Measurements from ENCODE around the gene GDI1. TPM values are rescaled to one million over a fixed set of nuclear protein-coding genes. Genes with fewer than 3 reads are reported as not detected.

GDI1 gene
- total and polyA plus RNA-seq, 10 of the 15 experiments (the other 5 are each of a cell fraction or from before 2014, with no cell fraction given), result 0.92 to 102 (median 49.6) TPM

DNA sequence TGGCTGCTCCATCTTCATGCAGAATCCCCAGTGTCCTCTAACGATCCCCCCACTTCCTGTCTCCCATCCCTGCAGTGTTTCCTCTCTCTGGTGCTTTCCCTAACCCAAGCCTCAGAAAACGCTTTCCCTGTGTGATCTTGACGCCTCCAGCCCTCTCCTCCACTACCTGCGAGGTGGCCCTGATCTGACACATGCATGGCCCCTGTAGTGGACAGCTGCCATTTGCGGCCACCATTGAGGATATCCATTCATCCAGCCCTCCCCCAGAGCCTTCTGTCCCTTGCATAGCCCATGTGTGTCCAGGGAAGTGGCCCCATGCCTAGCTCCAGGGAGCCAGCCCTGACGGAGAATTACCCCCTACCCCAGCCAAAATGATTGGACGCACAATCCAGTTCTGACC is 46.4 kb downstream of the GDI1 start:
- no TSS peak for BruUV-seq (replicated peaks)
- POLR2A ChIA-PET, result interaction anchor here (1.6 kb wide), 1 partner anchor 71 kb away, joined by 4 read pairs; no protein-coding TSS in a partner anchor
- in situ Hi-C loops (cut with MboI), result no loop called here
- H2AFZ ChIP-seq (ENCODE audit: control insufficient read depth, low read depth, low read length), result no peak overlapping the region
- CTCF ChIA-PET, result no interaction called here
- H3K36me3 ChIP-seq (ENCODE audit: control insufficient read depth in 2 of 2, insufficient read depth in 2 of 2, low read length in 1 of 2), result peaks cover 0 to 2% of the 10 kb centered on the region in 2 experiments; a peak in 2 of 4 replicates
- H3K9ac ChIP-seq (ENCODE audit: control insufficient read depth, insufficient read depth, low read length), result no peak overlapping the region
- no peak overlapping the region for H3K4me2 ChIP-seq (ENCODE audit: control insufficient read depth, insufficient read depth)
- ATAC-seq (no peak), DNase-seq (ENCODE audit: low read depth, low spot score) (no peak), FAIRE-seq (no peak)
- SMC1A ChIA-PET (ENCODE audit: uncharacterized antibody, unreplicated experiment), result no interaction called here
- RAD21 ChIA-PET (ENCODE audit: unreplicated experiment), result interaction anchor here (1.2 kb wide), 1 partner anchor 32 kb away, joined by 4 read pairs; no protein-coding TSS in a partner anchor
- H4K20me1 ChIP-seq (ENCODE audit: control insufficient read depth, insufficient read depth), result no peaks in the 10 kb centered on the region
- H3K4me3 ChIP-seq, result no peak overlapping the region
- peaks cover 8% of the 10 kb centered on the region; the same call in 1 of the 2 replicates for H3K4me1 ChIP-seq (ENCODE audit: control insufficient read depth, insufficient read depth, low read length)
- peaks cover 16% of the 10 kb centered on the region for H3K79me2 ChIP-seq (ENCODE audit: control insufficient read depth, insufficient read depth, low read length)
- H3K27me3 ChIP-seq (replicated peaks in 1 of 2; ENCODE audit: control insufficient read depth in 2 of 2, insufficient read depth in 2 of 2, low read length in 1 of 2), result no peaks in the 10 kb centered on the region
- TF ChIP-seq POLR2AphosphoS2 (IDR thresholded peaks at IDR 0.05; ENCODE audit: low read depth, low read length), result peak; percentile 45; the same call in 1 of the 2 replicates
- TF ChIP-seq NRF1 (conservative IDR thresholded peaks at IDR 0.05; ENCODE audit: low read depth, low read length), result no peak
- WGBS (ENCODE audit: insufficient coverage, insufficient replicate concordance, low lambda C conversion rate, missing lambda C conversion rate), result 49% methylated on average over 7 of the region's 7 CpGs
- intact Hi-C loops (cut with micrococcal nuclease; ENCODE audit: unreplicated experiment), result no loop called here
- H3K9me3 ChIP-seq (replicated peaks; ENCODE audit: control insufficient read depth, insufficient read depth, low read length), result no peaks in the 10 kb centered on the region; the same call in 2 of the 3 replicates
- no peak overlapping the region for H3K27ac ChIP-seq (ENCODE audit: control insufficient read depth, insufficient read depth)

DNA sequence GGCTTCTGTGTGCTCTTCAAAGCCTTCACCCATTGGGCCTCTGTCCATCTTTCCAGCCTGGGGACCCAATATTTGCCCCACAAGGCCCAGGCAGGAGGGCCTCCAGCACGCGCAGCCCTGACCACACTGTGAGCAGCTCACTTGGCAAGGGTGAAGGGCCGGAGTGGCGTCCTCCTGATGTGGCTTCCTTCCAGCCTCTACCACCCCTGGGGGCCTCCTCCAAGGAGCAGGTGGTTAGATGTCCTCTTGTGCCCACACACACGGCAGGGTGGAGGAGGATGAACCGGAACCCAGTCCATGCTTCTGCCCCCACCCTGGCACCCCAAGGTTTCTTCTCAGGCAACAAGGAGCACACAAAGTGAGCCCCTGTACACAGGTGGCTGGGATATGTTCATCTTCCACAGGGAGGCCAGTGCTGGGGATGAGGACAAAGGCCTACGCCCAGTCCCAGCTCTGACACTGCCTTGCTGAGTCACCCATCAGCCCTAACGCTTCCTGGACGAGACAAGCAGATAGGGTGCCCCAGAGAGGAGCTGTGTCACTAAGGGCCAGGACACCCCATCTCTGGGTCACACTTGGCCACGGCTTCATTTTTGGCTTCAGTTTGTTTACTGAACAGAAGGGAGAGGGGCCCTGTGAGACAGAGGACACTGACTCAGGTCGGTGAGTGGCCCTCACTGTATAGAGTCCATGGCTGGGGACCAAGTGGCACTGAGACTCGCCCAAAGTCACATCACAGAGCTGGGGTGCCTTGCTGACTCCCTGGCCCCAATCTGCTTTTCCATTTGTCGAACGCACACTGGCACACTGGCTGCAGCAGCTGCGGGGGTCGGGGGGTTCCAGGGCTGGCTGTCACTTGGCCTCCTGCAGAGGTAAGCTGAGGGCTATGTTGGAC is 47.5 kb downstream of the GDI1 start:
- DNase-seq (ENCODE audit: low read depth, low spot score) (no peak), FAIRE-seq (no peak), ATAC-seq (no peak)
- ChIA-PET SMC1A (ENCODE audit: uncharacterized antibody, unreplicated experiment) (no interaction called here), POLR2A (interaction anchor here (1.6 kb wide), 1 partner anchor 72 kb away, joined by 4 read pairs; no protein-coding TSS in a partner anchor), RAD21 (ENCODE audit: unreplicated experiment) (interaction anchor here (1.2 kb wide), 1 partner anchor 31 kb away, joined by 4 read pairs; no protein-coding TSS in a partner anchor), CTCF (interaction anchor here (1.0 to 2.1 kb wide), 2 partner anchors 43 to 85 kb away, joined by 5 to 6 read pairs; no protein-coding TSS in a partner anchor)
- intact Hi-C loops (cut with micrococcal nuclease; ENCODE audit: unreplicated experiment) (no loop called here), in situ Hi-C loops (cut with MboI) (no loop called here)
- Histone ChIP-seq H3K9me3 (replicated peaks; ENCODE audit: control insufficient read depth, insufficient read depth, low read length) (no peaks in the 10 kb centered on the region; the same call in 2 of the 3 replicates), H3K36me3 (ENCODE audit: control insufficient read depth in 2 of 2, insufficient read depth in 2 of 2, low read length in 1 of 2) (peaks cover 0 to 2% of the 10 kb centered on the region in 2 experiments; a peak in 2 of 4 replicates), H4K20me1 (ENCODE audit: control insufficient read depth, insufficient read depth) (no peaks in the 10 kb centered on the region), H3K4me1 (ENCODE audit: control insufficient read depth, insufficient read depth, low read length) (peaks cover 8% of the 10 kb centered on the region; the same call in 1 of the 2 replicates), H3K27ac (ENCODE audit: control insufficient read depth, insufficient read depth) (no peak overlapping the region), H3K79me2 (ENCODE audit: control insufficient read depth, insufficient read depth, low read length) (peaks cover 18% of the 10 kb centered on the region), H2AFZ (ENCODE audit: control insufficient read depth, low read depth, low read length) (no peak overlapping the region), H3K27me3 (replicated peaks in 1 of 2; ENCODE audit: control insufficient read depth in 2 of 2, insufficient read depth in 2 of 2, low read length in 1 of 2) (no peaks in the 10 kb centered on the region), H3K4me2 (ENCODE audit: control insufficient read depth, insufficient read depth) (no peak overlapping the region), H3K9ac (ENCODE audit: control insufficient read depth, insufficient read depth, low read length) (no peak overlapping the region), H3K4me3 (no peak overlapping the region)
- TF ChIP-seq KAT2A (conservative IDR thresholded peaks at IDR 0.05; ENCODE audit: control insufficient read depth, low read depth, low read length) (no peak), MEF2B (IDR thresholded peaks at IDR 0.05; ENCODE audit: partially characterized antibody, poor library complexity, severe bottlenecking) (no peak), MXI1 (IDR thresholded peaks at IDR 0.05; ENCODE audit: low read depth, low read length) (no peak)
- no TSS peak for BruUV-seq (replicated peaks)
- WGBS (ENCODE audit: insufficient coverage, insufficient replicate concordance, low lambda C conversion rate, missing lambda C conversion rate), result 60% methylated on average over 16 of the region's 16 CpGs
